ENCODE data around the gene DEFB114.

DNA sequence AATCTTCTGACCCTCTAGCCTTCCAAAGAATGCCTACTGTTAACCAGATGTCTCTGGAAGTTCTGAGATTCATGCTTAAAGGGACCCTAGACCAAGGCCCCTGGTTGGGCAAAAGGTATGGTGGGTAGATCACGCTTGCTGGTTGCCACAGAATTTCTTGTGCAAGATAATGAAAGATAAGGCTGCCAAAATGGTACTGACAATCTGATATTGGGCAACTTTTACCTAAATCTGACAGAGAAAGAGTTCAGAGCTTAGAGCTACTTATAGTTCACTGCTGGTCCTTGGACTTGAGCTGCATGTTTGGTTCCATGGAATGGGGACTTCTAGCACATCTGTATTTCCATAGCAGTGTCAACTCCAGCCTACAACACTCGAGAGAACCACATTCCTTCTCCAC, 12.0 kb downstream of the DEFB114 start:
- TF ChIP-seq EP300 (IDR thresholded peaks at IDR 0.05) (no peak), JUNB (IDR thresholded peaks at IDR 0.05) (no peak)
- TF ChIP-seq, protein P1, sequence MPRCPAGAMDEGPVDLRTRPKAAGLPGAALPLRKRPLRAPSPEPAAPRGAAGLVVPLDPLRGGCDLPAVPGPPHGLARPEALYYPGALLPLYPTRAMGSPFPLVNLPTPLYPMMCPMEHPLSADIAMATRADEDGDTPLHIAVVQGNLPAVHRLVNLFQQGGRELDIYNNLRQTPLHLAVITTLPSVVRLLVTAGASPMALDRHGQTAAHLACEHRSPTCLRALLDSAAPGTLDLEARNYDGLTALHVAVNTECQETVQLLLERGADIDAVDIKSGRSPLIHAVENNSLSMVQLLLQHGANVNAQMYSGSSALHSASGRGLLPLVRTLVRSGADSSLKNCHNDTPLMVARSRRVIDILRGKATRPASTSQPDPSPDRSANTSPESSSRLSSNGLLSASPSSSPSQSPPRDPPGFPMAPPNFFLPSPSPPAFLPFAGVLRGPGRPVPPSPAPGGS (IDR thresholded peaks at IDR 0.05) = no peak
- TF ChIP-seq, protein P2, sequence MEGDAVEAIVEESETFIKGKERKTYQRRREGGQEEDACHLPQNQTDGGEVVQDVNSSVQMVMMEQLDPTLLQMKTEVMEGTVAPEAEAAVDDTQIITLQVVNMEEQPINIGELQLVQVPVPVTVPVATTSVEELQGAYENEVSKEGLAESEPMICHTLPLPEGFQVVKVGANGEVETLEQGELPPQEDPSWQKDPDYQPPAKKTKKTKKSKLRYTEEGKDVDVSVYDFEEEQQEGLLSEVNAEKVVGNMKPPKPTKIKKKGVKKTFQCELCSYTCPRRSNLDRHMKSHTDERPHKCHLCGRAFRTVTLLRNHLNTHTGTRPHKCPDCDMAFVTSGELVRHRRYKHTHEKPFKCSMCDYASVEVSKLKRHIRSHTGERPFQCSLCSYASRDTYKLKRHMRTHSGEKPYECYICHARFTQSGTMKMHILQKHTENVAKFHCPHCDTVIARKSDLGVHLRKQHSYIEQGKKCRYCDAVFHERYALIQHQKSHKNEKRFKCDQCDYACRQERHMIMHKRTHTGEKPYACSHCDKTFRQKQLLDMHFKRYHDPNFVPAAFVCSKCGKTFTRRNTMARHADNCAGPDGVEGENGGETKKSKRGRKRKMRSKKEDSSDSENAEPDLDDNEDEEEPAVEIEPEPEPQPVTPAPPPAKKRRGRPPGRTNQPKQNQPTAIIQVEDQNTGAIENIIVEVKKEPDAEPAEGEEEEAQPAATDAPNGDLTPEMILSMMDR (IDR thresholded peaks at IDR 0.05) = no peak
